GM12891 (cell line): Measurements from ENCODE around the gene COX6B2.

ENCODE experiments used
- DNase-seq: peaks from one replicate; pipeline ENCODE4 v3.0.0; 2011; ENCODE audit warnings: low spot score; ENCODE audit not compliant: insufficient read length
- FAIRE-seq: peaks from 2 replicates; lab custom pipeline; 2011; peaks lifted over from hg19 to GRCh38; lab: Jason Lieb, UNC
- PAX5 ChIP-seq: IDR thresholded peaks from 2 replicates; pipeline ENCODE4 v1.6.1; 2011; ENCODE audit warnings: low read length, moderate library complexity, mild to moderate bottlenecking; ENCODE audit not compliant: insufficient read depth, severe bottlenecking
- POLR2A ChIP-seq: IDR thresholded peaks from 2 replicates; pipeline ENCODE4 v1.6.1; 2011; ENCODE audit warnings: low read depth, low read length, control low read depth
- POLR2AphosphoS5 ChIP-seq: IDR thresholded peaks from 2 replicates; pipeline ENCODE4 v1.6.1; 2011; ENCODE audit warnings: low read depth, low read length, control low read depth
- POU2F2 ChIP-seq: IDR thresholded peaks from 2 replicates; pipeline ENCODE4 v1.6.1; 2011; ENCODE audit warnings: low read depth, mild to moderate bottlenecking, control low read depth, low read length, moderate library complexity
- SPI1 ChIP-seq: IDR thresholded peaks from 2 replicates; pipeline ENCODE4 v1.6.1; 2011; ENCODE audit warnings: low read depth, low read length, control low read depth
- TAF1 ChIP-seq: IDR thresholded peaks from 2 replicates; pipeline ENCODE4 v1.6.1; 2011; ENCODE audit warnings: low read depth, low read length, control low read depth

The COX6B2 gene

GRCh38 chr19:55372316-55373081 lies 18.0 kb upstream of the COX6B2 start:
- no peak for DNase-seq
- no peak for FAIRE-seq

DNA sequence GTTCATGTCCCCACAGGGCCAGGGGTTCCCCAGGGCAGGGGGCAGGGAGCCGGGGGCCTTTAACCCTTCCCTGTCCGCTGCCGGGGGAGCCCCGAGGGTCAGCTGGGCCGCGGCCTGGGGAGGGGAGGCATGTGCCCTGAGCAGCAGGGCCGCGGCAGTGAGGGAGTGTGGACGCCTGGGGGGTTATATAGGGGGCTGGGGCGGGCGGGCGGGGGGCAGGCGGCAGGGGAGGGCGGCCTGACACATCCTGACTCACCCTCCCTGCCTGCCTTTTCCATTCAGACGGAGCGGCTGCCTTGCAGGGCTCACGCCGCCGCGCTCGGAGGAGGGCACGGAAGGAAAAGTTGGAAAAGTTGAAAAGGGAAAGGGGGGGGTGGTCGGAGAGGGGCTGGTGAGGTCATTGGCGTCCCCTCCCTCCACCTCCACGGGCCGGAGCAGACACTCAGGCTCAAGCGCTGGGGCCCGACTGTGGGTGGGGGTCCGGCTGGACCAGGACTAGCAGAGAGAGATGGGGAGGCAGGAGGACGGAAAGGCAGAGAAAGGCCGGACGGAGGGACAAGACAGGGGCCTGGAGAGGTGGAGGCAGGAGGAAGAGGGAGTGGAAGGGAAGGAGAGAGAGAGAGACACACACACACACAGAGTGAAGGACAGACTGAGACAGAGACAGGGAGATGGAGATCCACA lies 15.9 kb upstream of the COX6B2 start, which contains the start of gene IL11:
Gene IL11, minus strand, starts transcription at position 159 of the 684 bp plus-strand sequence. Its CDS starts 153 bp downstream, at position 6.
- FAIRE-seq (no peak), DNase-seq (no peak)
- no peak for TF ChIP-seq TAF1
- no peak for TF ChIP-seq PAX5
- no peak for TF ChIP-seq POLR2A
- TF ChIP-seq POU2F2: no peak
- no peak for TF ChIP-seq SPI1
- TF ChIP-seq POLR2AphosphoS5: no peak

More at GRCh38 chr19:55372316-55373081, 18.0 kb upstream of the COX6B2 start:
- TF ChIP-seq POLR2AphosphoS5 (no peak), PAX5 (no peak), TAF1 (no peak), SPI1 (no peak), POLR2A (no peak), POU2F2 (no peak)

DNA sequence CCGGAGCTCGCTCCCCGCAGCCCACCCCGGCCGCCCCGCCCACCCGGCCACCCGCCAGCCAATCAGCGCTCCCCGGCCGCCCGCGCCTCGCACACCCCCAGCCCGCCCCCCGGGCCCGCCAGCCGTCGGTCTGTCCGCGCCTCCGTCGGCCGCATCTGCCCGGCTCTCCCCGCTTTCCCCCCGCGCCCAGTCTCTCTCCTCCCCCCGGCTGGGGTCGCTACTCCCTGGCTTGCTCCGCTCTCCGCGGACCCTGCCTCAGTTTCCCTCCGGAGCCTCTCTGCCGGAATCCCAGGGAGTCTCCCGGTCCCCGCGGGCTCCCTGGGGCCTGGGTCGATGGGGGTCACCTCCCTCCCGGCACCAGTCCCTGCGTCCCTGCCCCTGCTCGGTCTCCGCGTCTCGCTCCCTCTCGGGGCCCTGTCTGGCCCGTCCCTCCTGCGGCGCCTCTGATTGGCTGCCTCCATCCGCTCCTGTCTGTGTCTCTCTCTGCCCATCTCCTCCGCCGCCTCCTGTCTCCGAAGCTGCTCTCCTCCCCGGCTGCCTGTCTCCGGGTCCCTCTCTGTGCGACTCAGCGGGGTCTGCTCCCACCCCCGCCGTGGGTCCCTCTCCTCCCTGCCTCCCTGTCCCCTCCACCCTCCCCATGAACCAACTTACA lies 15.3 kb upstream of the COX6B2 start:
- FAIRE-seq: no peak
- no peak for DNase-seq
- no peak for TF ChIP-seq TAF1
- TF ChIP-seq POU2F2: no peak
- no peak for TF ChIP-seq POLR2AphosphoS5
- no peak for TF ChIP-seq POLR2A
- no peak for TF ChIP-seq PAX5
- TF ChIP-seq SPI1: no peak

GRCh38 chr19:55368701-55369563 lies 14.4 kb upstream of the COX6B2 start:
- TF ChIP-seq TAF1 (no peak), POLR2A (no peak), SPI1 (no peak), POU2F2 (no peak), POLR2AphosphoS5 (no peak), PAX5 (no peak)
- FAIRE-seq (no peak), DNase-seq (no peak)

GRCh38 chr19:55368106-55368505 lies 13.6 kb upstream of the COX6B2 start:
- no peak for TF ChIP-seq POU2F2
- no peak for TF ChIP-seq POLR2A
- TF ChIP-seq SPI1: no peak
- no peak for FAIRE-seq
- no peak for DNase-seq

DNA sequence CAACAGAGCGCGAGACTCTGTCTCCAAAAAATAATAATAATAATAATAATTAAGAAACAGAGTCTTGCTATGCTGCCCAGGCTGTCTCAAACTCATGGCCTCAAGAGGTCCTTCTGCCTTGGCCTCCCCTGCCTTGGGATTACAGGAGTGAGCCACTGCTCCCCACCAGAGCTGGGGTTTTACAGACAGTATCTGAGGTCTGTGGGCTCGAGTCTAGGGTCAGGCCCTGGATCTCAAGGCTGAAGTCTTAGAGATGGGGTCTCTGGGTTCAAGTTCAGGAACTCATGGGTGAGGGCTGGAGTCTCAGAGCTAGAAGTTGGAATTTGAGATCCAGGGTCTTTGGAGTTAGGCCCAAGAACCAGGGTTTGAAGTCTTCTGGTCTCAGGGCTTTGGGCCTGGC lies 12.3 kb upstream of the COX6B2 start:
- no peak for TF ChIP-seq PAX5
- TF ChIP-seq POLR2AphosphoS5: no peak
- no peak for TF ChIP-seq TAF1
- no peak for TF ChIP-seq POLR2A
- no peak for TF ChIP-seq POU2F2
- TF ChIP-seq SPI1: no peak
- DNase-seq (no peak), FAIRE-seq (no peak)

GRCh38 chr19:55365964-55366363 lies 11.4 kb upstream of the COX6B2 start:
- no peak for TF ChIP-seq PAX5
- no peak for TF ChIP-seq SPI1
- TF ChIP-seq POU2F2: no peak
- no peak for TF ChIP-seq POLR2AphosphoS5
- TF ChIP-seq TAF1: no peak
- no peak for TF ChIP-seq POLR2A
- no peak for DNase-seq
- FAIRE-seq: no peak

DNA sequence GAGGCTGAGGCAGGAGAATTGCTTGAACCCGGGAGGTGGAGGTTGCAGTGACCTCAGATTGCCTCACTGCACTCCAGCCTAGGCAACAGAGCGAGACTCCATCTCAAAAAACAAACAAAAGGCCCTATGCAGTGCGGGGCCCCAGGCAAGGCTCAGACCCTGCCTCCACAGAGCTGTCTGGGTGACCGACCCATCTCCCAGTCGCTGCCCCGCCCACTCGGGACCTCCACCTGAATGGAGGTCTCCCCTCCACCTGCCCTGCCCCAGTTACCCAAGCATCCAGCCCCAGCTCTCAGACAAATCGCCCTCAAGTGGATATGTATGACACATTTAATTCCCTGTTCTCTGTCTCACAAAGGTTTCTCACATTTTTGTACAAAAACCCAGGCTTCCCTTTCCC lies 10.7 kb upstream of the COX6B2 start:
- FAIRE-seq (no peak), DNase-seq (no peak)
- no peak for TF ChIP-seq POU2F2
- TF ChIP-seq TAF1: no peak
- TF ChIP-seq POLR2A: no peak
- no peak for TF ChIP-seq PAX5
- TF ChIP-seq POLR2AphosphoS5: no peak
- TF ChIP-seq SPI1: no peak
